ENCODE data around the gene NSMCE4A.
"Not testable (repeated sequence)": the region's sequence is repeated elsewhere in the genome, so short reads cannot be mapped to it uniquely, and the experiment has no call there.

Gene NSMCE4A

GRCh38 chr10:121935702-121936101 lies 39.3 kb downstream of the NSMCE4A start:
- no peak for DNase-seq

- peak; percentile 14 for DNase-seq
Measured at GRCh38 chr10:121930268-121931085, 44.5 kb downstream of the NSMCE4A start.

DNA sequence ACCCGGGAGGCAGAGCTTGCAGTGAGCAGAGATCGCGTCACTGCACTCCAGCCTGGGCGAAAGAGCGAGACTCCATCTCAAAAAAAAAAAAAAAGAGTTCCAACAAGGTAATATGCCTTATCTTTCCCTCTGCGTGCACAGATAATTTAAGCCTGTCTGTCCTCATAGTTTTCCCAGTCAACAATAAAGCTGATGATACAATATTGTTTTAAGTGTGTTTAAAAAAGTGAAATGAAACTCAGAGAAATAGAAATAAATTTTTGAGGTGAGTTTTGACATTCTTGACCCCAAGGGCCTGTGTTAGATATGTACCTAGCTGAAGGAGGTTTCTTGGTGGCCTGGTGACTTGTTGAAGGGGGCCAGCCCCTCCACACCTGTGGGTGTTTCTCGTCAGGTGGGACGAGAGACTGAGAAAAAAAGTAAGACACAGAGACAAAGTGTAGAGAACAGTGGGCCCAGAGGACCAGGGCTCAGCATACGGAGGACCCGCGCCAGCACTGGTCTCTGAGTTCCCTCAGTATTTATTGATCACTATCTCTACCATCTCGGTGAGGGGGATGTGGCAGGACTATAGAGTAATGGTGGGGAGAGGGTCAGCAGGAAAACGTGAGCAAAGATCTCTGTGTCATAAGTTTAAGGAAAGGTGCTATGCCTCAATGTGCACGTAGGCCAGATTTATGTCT lies 45.3 kb downstream of the NSMCE4A start:
- not testable (repeated sequence) for DNase-seq

GRCh38 chr10:121928528-121928884 lies 46.5 kb downstream of the NSMCE4A start:
- DNase-seq = no peak

GRCh38 chr10:121927841-121928527 lies 47.0 kb downstream of the NSMCE4A start, which contains the start of gene ATE1:
Gene ATE1, minus strand, starts transcription at chr10:121928031. Its CDS starts 82 bp downstream, at chr10:121927949.
- peak; percentile 88 for DNase-seq

- DNase-seq = no peak
Measured at GRCh38 chr10:121927318-121927840, 47.6 kb downstream of the NSMCE4A start.

DNA sequence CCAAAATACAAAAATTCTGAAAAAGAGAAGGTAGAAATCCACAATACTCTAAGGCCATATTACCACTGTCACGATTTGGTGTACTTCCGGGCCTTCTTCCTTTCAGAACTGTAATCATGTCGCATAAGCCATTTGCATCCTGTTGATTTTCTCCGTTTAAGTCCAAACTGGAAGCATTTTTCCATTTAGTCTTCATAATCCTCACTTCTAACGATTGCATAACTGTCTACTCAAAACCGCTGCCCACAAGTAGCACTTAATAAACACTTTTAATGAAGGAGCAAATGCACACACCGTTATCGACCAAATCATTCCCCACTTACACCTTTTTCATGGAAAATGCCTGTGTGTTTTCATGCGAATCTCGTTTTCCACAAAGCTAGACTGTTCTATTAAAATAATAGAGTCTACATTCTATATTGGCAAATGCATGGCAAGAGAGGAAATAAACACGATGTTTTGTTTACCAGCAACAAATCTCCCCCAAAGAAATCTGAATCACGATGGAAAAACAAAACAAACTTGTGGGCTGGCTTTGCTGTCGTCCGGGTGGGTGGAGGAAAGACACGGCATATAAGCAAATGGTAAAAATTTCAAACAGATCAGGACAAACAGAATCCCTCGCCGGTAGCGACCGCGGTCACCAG lies 48.2 kb downstream of the NSMCE4A start:
- DNase-seq = no peak

GRCh38 chr10:121926157-121926556 lies 48.9 kb downstream of the NSMCE4A start:
- no peak for DNase-seq

DNA sequence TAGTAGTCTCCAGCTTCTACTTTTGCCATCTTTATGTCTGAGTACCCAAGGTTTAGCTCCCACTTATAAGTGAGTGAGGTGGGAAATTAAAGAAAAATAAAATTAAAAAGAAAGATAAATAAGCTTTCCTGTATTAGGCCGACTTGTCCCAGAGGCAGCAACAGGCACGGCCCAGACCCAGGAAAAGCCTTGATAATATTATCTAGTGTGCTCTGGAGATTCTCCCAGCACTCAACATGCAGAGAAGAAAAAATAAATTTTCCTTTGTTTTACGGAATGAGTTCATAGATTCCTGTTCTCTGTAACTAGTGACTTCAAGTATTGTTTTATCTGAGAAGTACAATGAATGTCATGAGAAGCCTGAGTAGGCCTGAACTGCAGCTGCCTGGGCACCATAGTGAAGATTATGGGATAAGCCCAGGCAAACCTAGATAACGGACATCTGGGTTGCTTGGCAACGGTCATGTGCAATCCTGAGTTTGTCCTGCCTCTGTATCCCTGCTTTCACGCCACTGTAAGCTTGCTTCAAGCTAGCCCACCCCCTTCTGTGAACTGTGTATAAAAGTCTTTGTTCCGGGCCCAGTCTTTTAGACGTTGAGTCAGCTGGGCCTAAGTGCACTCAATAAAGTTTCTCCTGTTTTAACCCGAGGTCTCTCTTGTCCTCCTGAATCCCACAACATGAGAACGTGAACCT lies 53.6 kb downstream of the NSMCE4A start:
- DNase-seq = no peak

GRCh38 chr10:121919666-121920065 lies 55.4 kb downstream of the NSMCE4A start:
- DNase-seq = no peak

- DNase-seq = not testable (repeated sequence)
Measured at GRCh38 chr10:121918800-121919199, 56.2 kb downstream of the NSMCE4A start.

DNA sequence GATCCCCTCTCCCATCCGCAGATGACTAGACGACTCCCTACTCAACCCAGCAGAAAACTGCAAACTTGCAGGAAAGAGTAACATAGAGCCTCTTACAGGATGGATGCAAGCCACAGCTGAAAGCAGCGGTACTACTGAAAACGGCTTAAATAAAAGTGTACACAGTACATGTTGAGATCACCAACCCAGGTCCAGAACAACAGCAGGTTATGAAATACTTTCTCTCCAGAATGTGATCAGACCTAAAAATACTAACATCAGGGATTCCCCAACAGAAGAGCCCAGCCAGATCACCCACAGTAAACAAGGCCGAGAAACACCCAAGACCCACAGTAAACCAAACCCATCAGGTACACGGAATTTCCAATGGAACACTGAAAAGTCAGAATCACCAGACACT lies 60.4 kb downstream of the NSMCE4A start:
- DNase-seq = no peak

DNA sequence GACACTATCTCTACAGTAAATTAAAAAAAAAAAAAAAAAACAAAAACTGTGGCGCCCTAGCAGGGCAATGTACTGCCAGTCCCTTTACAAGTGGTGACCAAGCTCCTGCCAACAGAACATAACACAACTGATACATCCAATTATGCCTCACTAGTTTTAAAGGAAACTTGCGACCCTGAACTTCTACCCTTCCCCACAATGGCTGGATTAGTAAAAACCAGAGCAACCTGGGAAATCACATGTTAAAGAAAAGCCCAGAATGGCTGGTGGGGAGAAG lies 63.7 kb downstream of the NSMCE4A start:
- DNase-seq = no peak

DNA sequence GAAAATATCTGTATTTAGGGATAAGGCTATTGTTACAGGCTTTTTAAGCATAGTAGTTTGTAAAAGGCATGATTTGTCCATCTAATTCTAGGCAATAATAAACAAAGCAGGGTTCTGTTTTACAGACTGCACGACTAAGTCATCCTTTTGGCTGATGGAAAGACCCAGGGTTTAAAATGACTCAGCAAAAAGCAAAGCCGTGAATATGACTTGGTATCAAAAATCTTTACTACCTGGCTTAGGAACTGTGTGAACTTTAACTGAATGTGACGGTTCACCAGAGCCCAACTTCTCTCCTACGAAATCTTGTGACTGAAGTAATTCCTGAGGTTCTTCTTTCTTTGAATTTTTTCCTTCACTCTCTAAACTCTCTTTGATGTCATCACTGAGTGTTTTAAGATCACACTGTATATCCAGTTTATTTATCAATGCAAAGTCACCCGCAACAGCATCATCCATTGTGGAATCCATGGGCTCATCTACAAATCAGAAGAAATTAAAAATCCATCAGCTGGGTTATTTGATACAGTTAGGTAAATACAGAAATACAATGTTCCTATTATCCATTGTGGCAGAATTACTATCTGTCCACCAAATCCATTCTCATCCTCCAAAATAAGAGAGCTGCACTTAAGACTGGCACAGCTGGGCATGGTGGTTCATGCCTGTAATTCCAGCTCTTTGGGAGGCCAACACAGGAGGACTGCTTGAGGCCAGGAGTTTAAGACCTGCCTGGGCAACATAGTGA lies 64.2 kb downstream of the NSMCE4A start:
- DNase-seq = no peak
